DOHH2 (cell line): ENCODE measurements around the gene CHD9NB.

Experiments used
- CTCF ChIP-seq: fragments of 200-600 bp; sonication (generic); IDR thresholded peaks from one replicate; pipeline ENCODE4 v1.5.1; 2014; ENCODE audit warnings: antibody characterized with exemption, mild to moderate bottlenecking, low read depth, low read length; ENCODE audit not compliant: poor library complexity, severe bottlenecking
- EZH2phosphoT487 ChIP-seq: fragments of 200-600 bp; sonication (generic); IDR thresholded peaks from 2 replicates; pipeline ENCODE4 v1.6.1; 2017; ENCODE audit warnings: borderline replicate concordance, mild to moderate bottlenecking, antibody characterized with exemption, low read length, moderate library complexity, mixed read lengths

GRCh38 chr16:53036066-53036465 is 16.6 kb downstream of the CHD9NB start:
- TF ChIP-seq CTCF (no peak), EZH2phosphoT487 (no peak)
